Measurements from ENCODE around the gene GSTM4.
A peak's percentile ranks its signal among the peaks of the same experiment; 100 is the strongest.

GSTM4 gene

DNA sequence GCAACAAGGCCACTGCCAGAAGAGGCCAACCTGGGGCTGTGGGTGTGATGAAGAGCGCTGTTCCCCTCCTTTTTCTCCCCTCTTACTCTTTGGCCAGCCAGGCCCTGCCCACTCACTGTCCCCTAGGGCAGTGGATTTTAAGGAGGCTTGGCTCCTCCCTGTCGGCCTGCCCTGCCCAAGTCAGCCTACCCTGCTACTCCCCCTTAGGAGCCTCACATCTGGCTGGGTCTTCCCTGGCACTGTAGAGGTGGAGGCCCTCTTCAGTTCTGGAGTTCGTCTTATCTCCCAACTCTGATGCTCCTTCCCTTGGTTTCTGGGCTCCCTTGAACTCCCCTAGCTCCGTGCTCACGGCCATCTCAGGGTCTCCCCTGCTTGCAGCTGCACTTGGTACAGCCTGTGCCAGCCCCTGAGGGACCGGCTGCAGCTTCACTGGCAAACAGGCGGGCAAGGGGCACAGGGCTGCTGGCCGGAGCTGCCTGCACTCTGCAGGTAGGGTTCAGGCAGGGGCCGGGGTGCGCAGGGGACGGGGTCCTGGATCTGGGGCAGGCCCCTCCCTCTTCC, 32.2 kb upstream of the GSTM4 start:
- H3K4me2 ChIP-seq (ENCODE audit: insufficient read depth, low read length), result no peak overlapping the region
- peak; percentile 33 for DNase-seq
- H3K79me2 ChIP-seq (ENCODE audit: insufficient read depth, low read length), result peaks cover 44% of the 10 kb centered on the region
- ATAC-seq (ENCODE audit: insufficient read depth, low read depth), result no peak
- no peak overlapping the region for H2AFZ ChIP-seq (ENCODE audit: low read depth, low read length)
- no peak overlapping the region; the same call in 1 of the 2 replicates for H3K9ac ChIP-seq (ENCODE audit: low read depth, low read length)
- H3K4me3 ChIP-seq (ENCODE audit: low read depth in 1 of 2, low read length in 2 of 2), result no peak overlapping the region
- H3K36me3 ChIP-seq (ENCODE audit: insufficient read depth, low read length), result peaks cover 23% of the 10 kb centered on the region
- H3K27me3 ChIP-seq (ENCODE audit: insufficient read depth, low read length, poor library complexity), result no peaks in the 10 kb centered on the region
- TF ChIP-seq EZH2 (IDR thresholded peaks at IDR 0.05; ENCODE audit: borderline replicate concordance, low read depth, low read length, severe bottlenecking) (no peak), CTCF (IDR thresholded peaks at IDR 0.05; ENCODE audit: borderline replicate concordance, extremely low read depth, low read length, poor library complexity, severe bottlenecking) (no peak)
- peaks cover 40% of the 10 kb centered on the region for H3K4me1 ChIP-seq (ENCODE audit: insufficient read depth, low read length)
- no peaks in the 10 kb centered on the region for H3K9me3 ChIP-seq (ENCODE audit: insufficient read depth, low read length, severe bottlenecking)
- peak overlapping the region; percentile 10; the same call in 1 of the 2 replicates for H3K27ac ChIP-seq (ENCODE audit: low read length)
- H4K20me1 ChIP-seq (ENCODE audit: insufficient read depth, low read length), result peaks cover 16% of the 10 kb centered on the region; the same call in 1 of the 2 replicates

GRCh38 chr1:109624201-109625010, 31.5 kb upstream of the GSTM4 start:
- H3K27ac ChIP-seq (ENCODE audit: low read length), result 0 out of 2 replicates have a peak overlapping the region, but pooled peaks have one; percentile 7
- peak; percentile 47 for DNase-seq

GRCh38 chr1:109625176-109625575, 30.7 kb upstream of the GSTM4 start:
- peaks cover 40% of the 10 kb centered on the region for H3K79me2 ChIP-seq (ENCODE audit: insufficient read depth, low read length)
- H3K27me3 ChIP-seq (ENCODE audit: insufficient read depth, low read length, poor library complexity), result no peaks in the 10 kb centered on the region
- H4K20me1 ChIP-seq (ENCODE audit: insufficient read depth, low read length), result peaks cover 16% of the 10 kb centered on the region; the same call in 1 of the 2 replicates
- H3K27ac ChIP-seq (ENCODE audit: low read length), result no peak overlapping the region
- no peak overlapping the region for H3K9ac ChIP-seq (ENCODE audit: low read depth, low read length)
- H3K4me1 ChIP-seq (ENCODE audit: insufficient read depth, low read length), result peaks cover 29% of the 10 kb centered on the region
- DNase-seq (no peak), ATAC-seq (ENCODE audit: insufficient read depth, low read depth) (no peak)
- H3K4me2 ChIP-seq (ENCODE audit: insufficient read depth, low read length), result no peak overlapping the region
- H3K9me3 ChIP-seq (ENCODE audit: insufficient read depth, low read length, severe bottlenecking), result no peaks in the 10 kb centered on the region
- H3K36me3 ChIP-seq (ENCODE audit: insufficient read depth, low read length), result peaks cover 38% of the 10 kb centered on the region
- no peak overlapping the region for H3K4me3 ChIP-seq (ENCODE audit: low read depth in 1 of 2, low read length in 2 of 2)
- TF ChIP-seq EZH2 (IDR thresholded peaks at IDR 0.05; ENCODE audit: borderline replicate concordance, low read depth, low read length, severe bottlenecking) (no peak), CTCF (IDR thresholded peaks at IDR 0.05; ENCODE audit: borderline replicate concordance, extremely low read depth, low read length, poor library complexity, severe bottlenecking) (no peak)
- no peak overlapping the region for H2AFZ ChIP-seq (ENCODE audit: low read depth, low read length)

More at GRCh38 chr1:109624201-109625010, 31.5 kb upstream of the GSTM4 start:
- H4K20me1 ChIP-seq (ENCODE audit: insufficient read depth, low read length), result peaks cover 16% of the 10 kb centered on the region; the same call in 1 of the 2 replicates
- no peak overlapping the region for H2AFZ ChIP-seq (ENCODE audit: low read depth, low read length)
- no peak overlapping the region for H3K4me2 ChIP-seq (ENCODE audit: insufficient read depth, low read length)
- no peak overlapping the region for H3K4me3 ChIP-seq (ENCODE audit: low read depth in 1 of 2, low read length in 2 of 2)
- TF ChIP-seq EZH2 (IDR thresholded peaks at IDR 0.05; ENCODE audit: borderline replicate concordance, low read depth, low read length, severe bottlenecking) (no peak), CTCF (IDR thresholded peaks at IDR 0.05; ENCODE audit: borderline replicate concordance, extremely low read depth, low read length, poor library complexity, severe bottlenecking) (no peak)
- peaks cover 33% of the 10 kb centered on the region for H3K4me1 ChIP-seq (ENCODE audit: insufficient read depth, low read length)
- no peak for ATAC-seq (ENCODE audit: insufficient read depth, low read depth)
- peaks cover 30% of the 10 kb centered on the region for H3K36me3 ChIP-seq (ENCODE audit: insufficient read depth, low read length)
- no peak overlapping the region for H3K9ac ChIP-seq (ENCODE audit: low read depth, low read length)
- no peaks in the 10 kb centered on the region for H3K9me3 ChIP-seq (ENCODE audit: insufficient read depth, low read length, severe bottlenecking)
- H3K79me2 ChIP-seq (ENCODE audit: insufficient read depth, low read length), result peaks cover 44% of the 10 kb centered on the region
- H3K27me3 ChIP-seq (ENCODE audit: insufficient read depth, low read length, poor library complexity), result no peaks in the 10 kb centered on the region

Data from DND-41 (cell line).